Adrenal gland (tissue), 5 donors: ENCODE data around the gene MRPL44.

ENCODE experiments used
- CTCF ChIP-seq, 6 experiments: fragments of 450-650 bp in 4 of 6; fragments of 200-600 bp in 2 of 6; sonication (generic) in 1 of 6; IDR thresholded peaks; 1 replicate in 5 of 6; 2 replicates in 1 of 6; pipeline versions ENCODE4 v1.5.1 to v1.8.0; 2016 to 2021; ENCODE audit warnings: antibody characterized with exemption in 6 of 6, mild to moderate bottlenecking in 2 of 6, moderate library complexity in 1 of 6
- POLR2A ChIP-seq, 2 donors: fragments of 450-650 bp; IDR thresholded peaks; one replicate each; pipeline ENCODE4 v1.6.1; 2017; ENCODE audit warnings: antibody characterized with exemption in 2 of 2, mild to moderate bottlenecking in 2 of 2, moderate library complexity in 1 of 2
- donor health status: DM: no; HTN: no; CAD: no.

DNA sequence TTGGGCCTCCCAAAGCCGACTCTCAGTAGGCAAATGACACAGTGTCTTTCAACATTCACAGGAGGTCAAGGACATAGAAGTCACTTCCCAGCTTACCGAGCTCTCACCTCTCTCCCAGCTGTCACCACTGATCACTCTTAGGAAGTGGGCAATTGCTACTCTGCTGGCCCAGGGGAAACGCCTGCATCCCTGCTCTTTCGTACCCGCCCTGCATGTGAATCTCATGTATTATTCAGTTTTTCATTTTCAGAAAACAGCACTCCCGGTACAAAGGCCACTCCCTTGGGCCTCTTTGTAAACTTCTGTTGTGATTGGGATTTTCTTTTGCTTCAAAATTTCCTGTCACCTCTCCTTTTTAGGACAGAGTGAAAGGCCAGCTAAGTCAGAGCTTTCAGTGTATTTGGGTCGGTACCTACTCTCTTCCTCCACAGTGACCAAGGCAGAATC is 15.4 kb downstream of the MRPL44 start:
- TF ChIP-seq POLR2A (IDR thresholded peaks at IDR 0.05) (no peak), CTCF (IDR thresholded peaks at IDR 0.05) (no peak)
